ENCODE data around the gene CSNK1E.
"Not testable (repeated sequence)": the region's sequence is repeated elsewhere in the genome, so short reads cannot be mapped to it uniquely, and the experiment has no call there.

Gene CSNK1E
- total RNA-seq, result 5.1 to 15.9 (median 9.7) reads per million in 18 experiments

- DNase-seq, result peak; percentile 48 to 66
Observed at GRCh38 chr22:38317122-38317994, at the start of gene CSNK1E. TSS of gene CSNK1E (minus strand) at chr22:38317433. CDS start at chr22:38314157, 3,276 bp downstream.

GRCh38 chr22:38365829-38366228 is 48.6 kb upstream of the CSNK1E start:
- DNase-seq, result not testable (repeated sequence)

- not testable (repeated sequence) for DNase-seq
Observed at GRCh38 chr22:38365174-38365573, 47.9 kb upstream of the CSNK1E start.

GRCh38 chr22:38360560-38360959 is 43.3 kb upstream of the CSNK1E start:
- DNase-seq, result not testable (repeated sequence)

GRCh38 chr22:38359817-38360216 is 42.6 kb upstream of the CSNK1E start:
- not testable (repeated sequence) for DNase-seq

GRCh38 chr22:38357971-38358370 is 40.7 kb upstream of the CSNK1E start:
- not testable (repeated sequence) for DNase-seq

- DNase-seq, result no peak
Observed at GRCh38 chr22:38355275-38355674, 38.0 kb upstream of the CSNK1E start.

- DNase-seq, result no peak
Observed at GRCh38 chr22:38353701-38354100, 36.5 kb upstream of the CSNK1E start.

- peak; percentile 48 to 51 for DNase-seq
Observed at GRCh38 chr22:38353142-38353629, 36.0 kb upstream of the CSNK1E start.

- no peak for DNase-seq
Observed at GRCh38 chr22:38352436-38352835, 35.2 kb upstream of the CSNK1E start.

- no peak for DNase-seq
Observed at GRCh38 chr22:38350444-38351359, 33.5 kb upstream of the CSNK1E start.

GRCh38 chr22:38348751-38349496 is 31.7 kb upstream of the CSNK1E start:
- no peak for DNase-seq

GRCh38 chr22:38347944-38348750 is 30.9 kb upstream of the CSNK1E start:
- DNase-seq, result no peak

GRCh38 chr22:38347181-38347943 is 30.1 kb upstream of the CSNK1E start:
- DNase-seq, result no peak

GRCh38 chr22:38346506-38346905 is 29.3 kb upstream of the CSNK1E start:
- no peak for DNase-seq

GRCh38 chr22:38345782-38346181 is 28.5 kb upstream of the CSNK1E start:
- no peak for DNase-seq

- DNase-seq, result not testable (repeated sequence)
Observed at GRCh38 chr22:38339893-38340292, 22.7 kb upstream of the CSNK1E start.

- no peak for DNase-seq
Observed at GRCh38 chr22:38338772-38339379, 21.6 kb upstream of the CSNK1E start.

- no peak for DNase-seq
Observed at GRCh38 chr22:38336699-38337098, 19.5 kb upstream of the CSNK1E start.

- peak; percentile 15 to 65 for DNase-seq
Observed at GRCh38 chr22:38335077-38335476, 17.8 kb upstream of the CSNK1E start.

Measured in inflammatory macrophage (primary cell).